Measurements from ENCODE around the gene RPRML.
A peak's percentile ranks its signal among the peaks of the same experiment; 100 is the strongest.
"Not testable (repeated sequence)": the region's sequence is repeated elsewhere in the genome, so short reads cannot be mapped to it uniquely, and the experiment has no call there.

The RPRML gene

GRCh38 chr17:46979147-46979863 lies at the start of gene RPRML:
Gene RPRML (minus strand): TSS chr17:46979253. CDS start chr17:46979007, 246 bp downstream.
- peak; percentile 13 for DNase-seq

DNA sequence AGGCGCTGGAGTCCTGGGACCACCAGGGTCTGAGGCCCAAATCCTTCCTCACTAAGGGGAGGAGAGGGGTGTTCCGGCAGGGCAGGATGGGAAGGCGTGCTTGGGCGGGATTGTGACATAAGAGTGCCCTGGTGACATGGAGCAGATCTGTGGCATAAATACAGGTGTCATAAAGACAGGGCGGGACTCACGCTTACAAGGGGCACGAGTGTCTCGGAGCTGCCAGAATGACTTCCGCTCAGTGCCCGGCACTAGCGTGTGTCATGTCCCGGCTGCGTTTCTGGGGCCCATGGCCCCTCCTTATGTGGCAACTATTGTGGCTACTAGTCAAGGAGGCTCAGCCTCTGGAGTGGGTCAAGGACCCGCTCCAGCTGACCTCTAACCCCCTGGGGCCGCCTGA lies 37.9 kb upstream of the RPRML start:
- DNase-seq: not testable (repeated sequence)

- DNase-seq: no peak
These were observed 34.3 kb upstream of the RPRML start for GRCh38 chr17:47013341-47013740.

DNA sequence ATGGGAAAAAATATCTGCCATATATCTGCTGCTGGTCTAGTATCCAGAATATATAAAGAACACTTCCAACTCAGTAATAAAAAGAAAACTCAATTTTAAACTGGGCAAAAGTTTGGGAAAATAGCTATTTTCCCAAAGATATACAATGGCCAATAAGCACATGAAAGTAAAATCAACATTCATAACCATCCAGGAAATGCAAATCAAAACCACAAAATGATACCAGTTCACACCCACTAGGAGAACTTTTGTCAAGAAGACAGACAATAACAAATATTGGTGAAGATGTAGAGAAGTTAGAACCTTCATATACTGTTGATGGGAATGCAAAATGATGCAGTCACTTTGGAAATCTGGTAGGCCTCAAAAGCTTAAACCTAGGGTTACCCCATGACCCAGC lies 33.4 kb upstream of the RPRML start:
- no peak for DNase-seq

DNA sequence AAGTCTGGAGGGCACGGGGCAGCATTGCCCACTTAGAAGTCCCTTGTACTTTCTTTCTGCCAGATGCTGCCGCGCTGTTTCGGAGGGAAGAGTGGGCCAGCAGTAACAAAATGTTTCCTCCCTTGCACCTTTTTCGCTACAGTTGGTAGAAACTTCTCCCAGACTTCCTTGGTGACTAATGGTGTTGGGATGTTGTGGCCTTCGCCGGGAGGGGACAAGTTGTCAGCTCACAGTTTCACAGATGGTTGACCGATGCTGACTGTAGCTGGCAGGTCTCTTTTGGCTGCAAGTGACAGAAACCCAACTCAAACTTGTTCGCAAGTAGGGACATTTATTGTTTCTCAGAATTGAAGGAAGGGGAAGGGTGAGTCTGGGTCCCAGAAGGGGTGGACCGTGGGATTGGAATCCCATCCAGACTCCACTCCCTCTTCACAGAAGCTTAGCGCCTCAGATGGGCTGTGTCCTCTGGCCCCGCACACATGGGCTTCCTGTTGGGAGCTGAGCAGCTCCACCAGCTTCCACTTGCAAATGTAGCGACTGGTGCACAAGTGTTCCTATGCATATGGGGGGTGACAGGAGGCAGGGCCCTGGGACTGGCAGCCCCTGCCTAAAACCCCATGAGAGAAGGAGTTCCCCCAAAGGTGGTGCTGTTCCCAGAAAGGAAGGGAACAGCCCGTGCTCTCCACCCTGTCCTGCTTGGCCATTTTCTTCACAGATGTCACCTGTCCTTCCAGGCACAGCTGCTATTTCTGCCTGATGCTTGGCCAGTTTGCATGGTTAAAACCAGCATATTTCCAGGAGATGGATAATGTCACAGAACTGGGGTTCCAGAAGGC lies 30.9 kb upstream of the RPRML start:
- DNase-seq: no peak

DNA sequence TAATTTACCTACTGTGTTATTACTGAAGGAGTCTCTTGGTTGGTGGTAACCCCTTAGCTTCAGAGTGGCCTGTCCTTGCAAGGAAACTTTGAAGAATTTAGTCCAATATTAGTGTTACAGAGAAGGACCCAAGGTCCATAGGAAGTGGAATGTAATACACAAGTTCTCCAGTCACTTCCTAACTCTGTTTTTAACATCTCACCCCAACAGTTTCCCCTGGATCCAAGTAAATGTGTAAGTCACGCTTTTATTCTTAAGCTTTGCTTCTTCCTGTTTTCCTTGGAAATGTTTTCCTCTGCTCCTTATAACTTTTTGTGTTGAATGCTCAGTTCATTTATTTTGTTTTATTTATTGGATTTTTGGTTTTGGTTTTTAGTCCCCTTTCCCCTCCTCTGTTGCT lies 25.9 kb upstream of the RPRML start:
- no peak for DNase-seq

DNA sequence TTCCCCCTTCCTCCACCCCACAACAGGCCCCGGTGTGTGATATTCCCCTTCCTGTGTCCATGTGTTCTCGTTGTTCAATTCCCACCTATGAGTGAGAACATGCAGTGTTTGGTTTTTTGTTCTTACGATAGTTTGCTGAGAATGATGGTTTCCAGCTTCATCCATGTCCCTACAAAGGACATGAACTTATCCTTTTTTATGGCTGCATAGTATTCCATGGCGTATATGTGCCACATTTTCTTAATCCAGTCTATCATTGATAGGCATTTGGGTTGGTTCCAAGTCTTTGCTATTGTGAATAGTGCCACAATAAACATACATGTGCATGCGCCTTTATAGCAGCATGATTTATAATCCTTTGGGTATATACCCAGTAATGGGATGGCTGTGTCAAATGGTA lies 24.8 kb upstream of the RPRML start:
- not testable (repeated sequence) for DNase-seq

GRCh38 chr17:46995841-46996571 lies 17.0 kb upstream of the RPRML start:
- DNase-seq: no peak

DNA sequence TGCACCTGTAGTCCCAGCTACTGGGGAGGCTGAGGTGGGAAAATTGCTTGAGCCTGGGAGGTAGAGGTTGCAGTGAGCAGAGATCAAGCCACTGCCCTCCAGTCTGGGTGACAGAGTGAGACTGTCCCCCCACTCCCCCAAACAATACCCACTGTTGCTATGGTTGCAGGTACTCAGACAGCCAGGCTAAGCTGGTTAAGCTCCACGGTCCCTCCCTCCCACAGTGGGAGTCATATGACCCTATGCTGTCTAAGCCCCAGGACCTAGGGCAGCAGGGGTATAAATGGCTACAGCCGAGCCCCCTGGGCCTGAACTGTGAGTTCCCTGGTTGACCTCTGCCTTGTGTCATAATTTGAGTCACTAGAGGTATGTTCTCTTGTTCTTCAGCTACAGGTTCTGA lies 15.9 kb upstream of the RPRML start:
- no peak for DNase-seq

DNA sequence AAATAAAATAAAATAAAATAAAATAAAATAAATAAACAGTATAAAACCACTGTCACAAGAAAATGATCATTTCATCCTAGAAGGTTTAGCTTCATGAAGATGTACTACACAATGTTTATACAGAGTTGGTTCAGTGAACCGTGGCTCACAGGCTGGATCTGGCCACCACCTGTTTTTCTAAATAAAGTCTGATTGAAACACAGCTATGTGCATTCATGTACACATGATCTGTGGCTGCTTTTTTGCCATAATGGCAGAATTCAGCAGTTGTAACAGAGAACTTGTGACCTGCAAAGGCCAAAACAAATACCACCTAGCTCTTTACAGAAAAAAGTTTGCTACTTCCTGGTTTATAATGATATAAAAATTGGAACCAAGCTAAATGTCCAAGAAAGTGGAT lies 12.6 kb upstream of the RPRML start:
- DNase-seq: no peak

- DNase-seq: no peak
These were observed 10.8 kb upstream of the RPRML start for GRCh38 chr17:46989637-46990431.

GRCh38 chr17:46987927-46988326 lies 8.9 kb upstream of the RPRML start:
- not testable (repeated sequence) for DNase-seq

DNA sequence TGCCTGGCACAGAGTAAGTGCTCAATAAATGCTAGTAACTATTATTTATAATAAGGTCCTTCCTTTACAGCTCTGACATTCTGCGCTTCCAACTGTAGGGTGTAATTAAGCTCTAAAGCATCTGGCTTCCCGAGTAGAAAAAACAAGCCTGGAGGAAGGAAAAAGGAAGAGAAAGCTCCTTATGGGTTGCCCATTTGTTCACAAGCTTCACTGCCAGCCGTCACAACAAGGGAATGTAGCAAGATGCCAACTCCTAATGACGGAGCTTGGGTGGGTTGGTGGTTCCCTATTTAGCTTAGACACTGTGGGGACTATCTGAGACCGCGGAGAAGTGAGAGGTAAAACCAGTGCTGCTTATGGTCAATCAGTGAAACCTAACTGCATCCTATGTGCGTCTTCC lies 7.3 kb upstream of the RPRML start:
- no peak for DNase-seq

DNA sequence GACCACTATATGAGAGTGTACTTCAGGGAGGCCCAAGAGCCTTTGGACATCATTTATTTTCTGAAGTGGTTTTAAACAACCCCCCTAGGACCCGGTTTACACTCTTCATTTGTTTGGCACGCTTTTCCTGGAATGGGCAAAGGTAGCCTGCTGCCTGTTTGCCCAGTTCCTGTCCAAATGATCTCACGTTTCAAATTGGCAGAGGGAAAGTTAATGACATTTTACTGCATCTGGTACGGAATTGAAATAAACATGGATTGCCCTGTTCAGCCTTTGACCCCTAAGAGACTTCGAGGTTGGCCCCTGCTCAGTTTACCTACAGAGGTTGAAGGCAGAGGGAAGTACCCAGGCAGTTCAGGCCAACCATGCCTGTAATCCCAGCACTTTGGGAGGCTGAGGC lies 5.8 kb upstream of the RPRML start:
- no peak for DNase-seq

- DNase-seq: no peak
These were observed 5.3 kb upstream of the RPRML start for GRCh38 chr17:46984341-46984740.

DNA sequence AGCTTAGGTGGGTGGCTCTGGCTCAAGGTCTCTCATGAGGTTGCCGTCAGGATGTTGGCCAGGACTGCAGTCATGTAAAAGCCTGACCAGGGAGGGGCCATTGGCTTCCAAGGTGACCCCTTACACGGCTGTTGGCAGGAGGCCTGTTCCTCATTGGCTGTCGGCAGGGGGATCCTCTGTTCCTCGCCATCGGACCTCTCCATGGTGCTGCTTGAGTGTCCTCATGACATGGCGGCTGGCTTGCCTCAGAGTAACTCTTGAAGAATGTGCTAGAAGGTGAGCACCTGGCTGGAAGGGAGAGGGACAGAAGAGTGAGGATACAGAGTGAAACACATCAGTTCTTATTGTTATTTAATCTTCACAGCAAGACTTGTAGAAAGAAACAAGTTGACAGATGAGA lies 4.7 kb upstream of the RPRML start:
- no peak for DNase-seq

GRCh38 chr17:46982577-46982976 lies 3.5 kb upstream of the RPRML start:
- DNase-seq: no peak

- no peak for DNase-seq
These were observed 435 bp downstream of the RPRML start for GRCh38 chr17:46978489-46979146.

- no peak for DNase-seq
These were observed 1.1 kb downstream of the RPRML start for GRCh38 chr17:46977750-46978488.

DNA sequence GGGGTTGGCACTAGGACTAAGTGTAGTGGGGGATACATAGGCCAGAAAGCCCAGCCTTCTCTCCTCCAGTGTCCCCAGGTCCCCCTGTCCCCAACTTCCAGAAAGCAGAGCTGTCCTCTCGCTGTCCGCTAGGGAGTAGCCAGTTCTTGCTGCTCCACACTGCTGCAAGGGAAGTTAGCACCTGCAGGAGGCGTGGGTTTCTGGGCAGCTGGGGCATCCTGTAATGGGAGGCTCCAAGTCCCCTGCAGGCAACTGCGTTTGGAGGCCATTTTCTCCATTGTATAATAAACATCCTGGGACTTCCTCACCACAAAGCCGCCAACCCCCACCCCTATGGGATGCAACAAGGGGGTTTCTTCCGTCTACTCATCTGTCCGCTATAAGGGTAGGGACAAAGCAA lies 1.7 kb downstream of the RPRML start:
- DNase-seq: no peak

DNA sequence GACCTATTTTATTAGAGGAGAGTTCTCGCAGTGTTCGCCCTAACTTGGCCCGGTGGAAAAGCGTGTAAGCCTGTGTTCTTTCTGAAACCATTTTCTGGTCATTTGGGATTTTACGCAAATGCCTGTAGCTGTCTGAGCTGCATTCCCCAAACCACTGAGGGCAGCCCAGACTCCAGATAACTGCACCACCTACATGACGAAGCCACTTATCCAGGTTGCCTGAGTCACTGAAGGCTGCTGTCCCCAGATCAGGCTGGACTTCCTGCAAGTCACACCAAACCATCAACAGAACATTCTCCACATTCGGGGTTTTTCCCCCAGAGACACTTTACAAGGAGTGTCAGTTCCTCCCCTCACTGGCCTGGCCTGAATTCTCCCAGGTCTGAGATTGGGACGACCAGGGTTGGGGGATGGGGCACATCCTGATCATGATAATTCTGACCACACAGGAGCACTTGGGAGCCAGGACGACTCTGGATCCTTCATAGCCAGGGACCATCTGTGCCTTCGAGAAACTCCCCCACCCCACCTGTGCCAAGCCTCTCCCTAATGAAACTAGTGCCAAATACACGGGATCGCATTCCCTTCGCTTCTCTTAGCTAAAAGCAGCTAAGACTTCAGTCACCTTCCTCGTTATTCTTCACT lies 2.3 kb downstream of the RPRML start:
- no peak for DNase-seq
